Common myeloid progenitor, CD34-positive (primary cell): Measurements from ENCODE around the gene CST3.
A peak's percentile ranks its signal among the peaks of the same experiment; 100 is the strongest.

Source experiments
- CTCF ChIA-PET: fragments of 350-600 bp; sonication (Branson Sonifier 250); formaldehyde crosslinking; loops from one replicate; lab custom pipeline; 2021; ENCODE audit warnings: antibody characterized with exemption; lab: Charles Lee
- POLR2A ChIA-PET: fragments of 350-600 bp; sonication (Branson Sonifier 250); formaldehyde crosslinking; loops from one replicate; lab custom pipeline; 2021; ENCODE audit warnings: antibody characterized with exemption; lab: Charles Lee
- DNase-seq, 3 donors: peaks; one replicate each; pipeline versions ENCODE4 v3.0.0 to v3.0.0-alpha.2; 2013
- H3K27ac ChIP-seq, 2 experiments: 1 replicate in 1 of 2; 2 replicates in 1 of 2; pipeline ENCODE4 v1.7.0; 2013; ENCODE audit warnings: inconsistent platforms in 2 of 2, low read length in 2 of 2, mild to moderate bottlenecking in 2 of 2, low read depth in 1 of 2, moderate library complexity in 1 of 2; ENCODE audit not compliant: severe bottlenecking in 2 of 2, insufficient read depth in 1 of 2, poor library complexity in 1 of 2
- H3K27me3 ChIP-seq, 5 experiments: replicated peaks in 2 of 5; 1 replicate in 3 of 5; 2 replicates in 2 of 5; pipeline versions ENCODE4 v1.6.1 to v1.7.0; 2013; ENCODE audit warnings: low read length in 4 of 5, mild to moderate bottlenecking in 2 of 5, moderate library complexity in 2 of 5, inconsistent platforms in 1 of 5; ENCODE audit not compliant: insufficient read depth in 5 of 5, control insufficient read depth in 4 of 5
- H3K36me3 ChIP-seq, 4 experiments: 1 replicate in 2 of 4; 2 replicates in 2 of 4; pipeline versions ENCODE4 v1.6.1 to v1.7.0; 2013; ENCODE audit warnings: low read length in 3 of 4, control low read depth in 1 of 4, mild to moderate bottlenecking in 1 of 4; ENCODE audit not compliant: control insufficient read depth in 4 of 4, insufficient read depth in 4 of 4
- H3K4me1 ChIP-seq, 4 experiments: 1 replicate in 3 of 4; 2 replicates in 1 of 4; pipeline versions ENCODE4 v1.6.1 to v1.7.1; 2013; ENCODE audit warnings: low read length in 3 of 4, mild to moderate bottlenecking in 3 of 4, control low read depth in 1 of 4, inconsistent platforms in 1 of 4, moderate library complexity in 1 of 4; ENCODE audit not compliant: control insufficient read depth in 4 of 4, insufficient read depth in 4 of 4; ENCODE audit errors: control extremely low read depth in 1 of 4
- H3K4me3 ChIP-seq, 7 experiments: 1 replicate in 4 of 7; 2 replicates in 3 of 7; pipeline versions ENCODE4 v1.5.1 to v1.7.0; 2013; ENCODE audit warnings: mild to moderate bottlenecking in 7 of 7, low read length in 6 of 7, moderate library complexity in 6 of 7, inconsistent platforms in 2 of 7, low read depth in 2 of 7, control low read depth in 1 of 7; ENCODE audit not compliant: insufficient read depth in 4 of 7, control insufficient read depth in 1 of 7; ENCODE audit errors: extremely low read depth in 1 of 7
- H3K9me3 ChIP-seq, 5 experiments: 1 replicate in 4 of 5; 2 replicates in 1 of 5; pipeline versions ENCODE4 v1.6.1 to v1.7.1; 2013; ENCODE audit warnings: low read length in 4 of 5, mild to moderate bottlenecking in 2 of 5, inconsistent platforms in 1 of 5, low read depth in 1 of 5, moderate library complexity in 1 of 5; ENCODE audit not compliant: control insufficient read depth in 4 of 5, insufficient read depth in 2 of 5; ENCODE audit errors: control extremely low read depth in 1 of 5
- WGBS: methylation state at CpG from one replicate; pipeline ENCODE4 v1.1.5; 2013; ENCODE audit not compliant: insufficient coverage; 5-methylcytosine and 5-hydroxymethylcytosine counted together

CST3 gene

GRCh38 chr20:23604306-23604705 is 33.4 kb downstream of the CST3 start:
- H3K4me1 ChIP-seq, result peaks cover 2 to 22% (median 14%) of the 10 kb centered on the region in 4 experiments
- 92% methylated on average over 1 of the region's 1 CpG for WGBS
- ChIA-PET POLR2A (interaction anchor here (0.7 kb wide), 1 partner anchor 160 kb away, joined by 3 read pairs; no protein-coding TSS in a partner anchor), CTCF (interaction anchor here (1.3 to 3.0 kb wide), 3 partner anchors 160 to 167 kb away, joined by 3 to 23 read pairs (median 8); no protein-coding TSS in a partner anchor)
- no peak overlapping the region for H3K4me3 ChIP-seq
- no peaks in the 10 kb centered on the region for H3K9me3 ChIP-seq
- H3K27me3 ChIP-seq, result no peaks in the 10 kb centered on the region
- H3K36me3 ChIP-seq, result no peaks in the 10 kb centered on the region
- no peak for DNase-seq
- H3K27ac ChIP-seq, result no peak overlapping the region

DNA sequence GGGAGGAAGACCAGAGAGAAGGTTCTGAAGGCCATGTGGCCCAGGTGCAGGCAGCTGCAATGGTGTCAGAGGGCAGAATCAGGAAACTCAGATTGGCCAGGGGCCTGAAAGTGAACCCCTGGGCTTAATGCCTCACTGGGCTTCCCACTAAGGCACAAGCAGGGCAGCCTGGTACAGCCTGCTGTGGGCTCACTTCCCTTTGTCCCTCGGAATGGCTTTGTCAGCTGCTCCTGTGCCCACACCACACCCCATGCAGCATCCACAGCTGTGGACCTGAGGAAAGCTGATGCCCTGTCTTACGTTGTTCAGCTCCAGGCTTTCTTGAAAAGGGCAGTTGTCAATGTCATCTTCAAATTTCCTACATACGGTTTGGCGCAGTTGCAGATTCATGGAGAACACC is 34.4 kb downstream of the CST3 start:
- H3K9me3 ChIP-seq, result no peaks in the 10 kb centered on the region
- ChIA-PET CTCF (interaction anchor here (1.1 to 3.0 kb wide), 4 partner anchors 159 to 261 kb away, joined by 3 to 23 read pairs (median 6); no protein-coding TSS in a partner anchor), POLR2A (no interaction called here)
- H3K4me1 ChIP-seq, result peaks cover 2 to 22% (median 14%) of the 10 kb centered on the region in 4 experiments
- H3K4me3 ChIP-seq, result no peak overlapping the region
- DNase-seq, result no peak
- H3K36me3 ChIP-seq, result no peaks in the 10 kb centered on the region
- H3K27me3 ChIP-seq, result no peaks in the 10 kb centered on the region
- whole genome bisulfite sequencing, result 92% methylated on average over 4 of the region's 4 CpGs
- H3K27ac ChIP-seq, result no peak overlapping the region

- Histone ChIP-seq H3K27ac (no peak overlapping the region), H3K9me3 (no peaks in the 10 kb centered on the region), H3K4me1 (peaks cover 2 to 22% (median 14%) of the 10 kb centered on the region in 4 experiments), H3K27me3 (no peaks in the 10 kb centered on the region), H3K4me3 (no peak overlapping the region), H3K36me3 (no peaks in the 10 kb centered on the region)
- WGBS, result 68% methylated on average over 6 of the region's 6 CpGs
- POLR2A ChIA-PET, result no interaction called here
- no peak for DNase-seq
- CTCF ChIA-PET, result interaction anchor here (1.0 to 3.0 kb wide), 4 partner anchors 9 to 161 kb away, joined by 3 to 23 read pairs (median 5); no protein-coding TSS in a partner anchor
Measured at GRCh38 chr20:23602699-23603098, 35.1 kb downstream of the CST3 start.

- H3K9me3 ChIP-seq, result no peaks in the 10 kb centered on the region
- H3K4me3 ChIP-seq, result no peak overlapping the region
- 15% methylated on average over 2 of the region's 2 CpGs for WGBS
- peaks cover 2 to 22% (median 14%) of the 10 kb centered on the region in 4 experiments for H3K4me1 ChIP-seq
- DNase-seq, result peak; percentile 55 to 93 (median 92)
- H3K27me3 ChIP-seq, result no peaks in the 10 kb centered on the region
- no peaks in the 10 kb centered on the region for H3K36me3 ChIP-seq
- POLR2A ChIA-PET, result no interaction called here
- CTCF ChIA-PET, result interaction anchor here (1.0 to 1.3 kb wide), 3 partner anchors 10 to 160 kb away, joined by 3 to 6 read pairs (median 4); no protein-coding TSS in a partner anchor
- no peak overlapping the region for H3K27ac ChIP-seq
Measured at GRCh38 chr20:23602241-23602640, 35.5 kb downstream of the CST3 start.

DNA sequence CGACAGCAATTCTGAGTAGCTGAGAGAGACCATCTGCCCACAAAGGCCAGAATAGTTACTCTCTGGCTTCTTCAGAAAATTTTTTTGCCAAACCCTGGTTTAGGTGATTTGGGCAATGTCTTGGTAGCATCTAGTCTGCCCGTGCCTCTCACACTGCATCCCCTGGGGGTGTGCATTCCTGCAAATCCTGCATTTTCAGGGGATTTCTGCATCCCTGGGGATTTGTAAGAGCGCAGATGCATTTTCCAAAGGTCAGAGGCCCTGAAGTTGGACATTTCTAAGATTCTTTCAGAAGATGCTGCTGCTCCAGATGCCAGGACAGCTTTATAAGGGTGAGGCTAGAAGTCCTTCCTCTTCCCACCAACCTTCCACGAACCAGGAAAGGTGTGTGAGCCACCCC is 36.0 kb downstream of the CST3 start:
- no peaks in the 10 kb centered on the region for H3K36me3 ChIP-seq
- peaks cover 2 to 18% (median 13%) of the 10 kb centered on the region in 4 experiments for H3K4me1 ChIP-seq
- H3K27ac ChIP-seq, result no peak overlapping the region
- DNase-seq, result no peak
- no peaks in the 10 kb centered on the region for H3K9me3 ChIP-seq
- no peak overlapping the region for H3K4me3 ChIP-seq
- WGBS, result 92% methylated on average over 4 of the region's 4 CpGs
- ChIA-PET POLR2A (no interaction called here), CTCF (interaction anchor here (1.0 to 1.3 kb wide), 4 partner anchors 10 to 161 kb away, joined by 3 to 6 read pairs (median 5); no protein-coding TSS in a partner anchor)
- no peaks in the 10 kb centered on the region for H3K27me3 ChIP-seq

DNA sequence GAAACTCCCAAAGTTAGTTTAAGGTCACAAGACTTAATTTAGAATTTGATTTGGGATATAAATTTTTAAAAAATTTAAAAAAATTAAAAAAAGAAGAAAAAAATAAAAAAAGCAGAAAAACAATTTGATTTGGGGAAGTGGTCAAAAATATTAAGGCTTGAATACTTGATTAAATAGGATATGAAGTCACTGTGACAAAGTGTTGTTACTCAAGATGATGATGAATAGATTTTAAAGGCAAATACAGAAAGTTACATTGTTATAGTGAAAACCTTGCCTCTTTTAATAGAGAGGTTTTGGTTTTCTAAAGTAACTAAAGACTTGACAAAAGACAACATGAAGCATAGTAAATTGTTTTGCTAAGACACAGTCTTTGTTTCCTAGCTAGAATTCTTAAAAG is 39.3 kb downstream of the CST3 start:
- CTCF ChIA-PET, result interaction anchor here (0.7 to 2.4 kb wide), 2 partner anchors 11 to 156 kb away, joined by 3 to 9 read pairs; no protein-coding TSS in a partner anchor
- no peak overlapping the region for H3K4me3 ChIP-seq
- H3K27me3 ChIP-seq, result no peaks in the 10 kb centered on the region
- POLR2A ChIA-PET, result no interaction called here
- peaks cover 2 to 17% (median 11%) of the 10 kb centered on the region in 4 experiments for H3K4me1 ChIP-seq
- H3K27ac ChIP-seq, result no peak overlapping the region
- H3K36me3 ChIP-seq, result no peaks in the 10 kb centered on the region
- DNase-seq, result peak in 2 of 3 donors; percentile 12 to 35
- no peaks in the 10 kb centered on the region for H3K9me3 ChIP-seq

- no CpG with 5 or more reads among the region's 2 CpGs for WGBS
- H3K36me3 ChIP-seq, result no peaks in the 10 kb centered on the region
- no peaks in the 10 kb centered on the region for H3K9me3 ChIP-seq
- peak in 1 of 3 donors; percentile 11 for DNase-seq
- no peak overlapping the region for H3K4me3 ChIP-seq
- CTCF ChIA-PET, result interaction anchor here (2.4 kb wide), 1 partner anchor 155 kb away, joined by 9 read pairs; no protein-coding TSS in a partner anchor
- POLR2A ChIA-PET, result no interaction called here
- H3K27me3 ChIP-seq, result no peaks in the 10 kb centered on the region
- H3K4me1 ChIP-seq, result peaks cover 0 to 2% (median under 1%) of the 10 kb centered on the region in 4 experiments
- no peak overlapping the region for H3K27ac ChIP-seq
Measured at GRCh38 chr20:23596579-23597250, 41.0 kb downstream of the CST3 start.
